Measurements from ENCODE around the gene FLVCR2. TPM values are rescaled to one million over a fixed set of nuclear protein-coding genes. Genes with fewer than 3 reads are reported as not detected.
A peak's percentile ranks its signal among the peaks of the same experiment; 100 is the strongest.

The FLVCR2 gene
- total and polyA plus RNA-seq, 2 experiments from 2014 or later = 1.4 to 3.1 TPM

DNA sequence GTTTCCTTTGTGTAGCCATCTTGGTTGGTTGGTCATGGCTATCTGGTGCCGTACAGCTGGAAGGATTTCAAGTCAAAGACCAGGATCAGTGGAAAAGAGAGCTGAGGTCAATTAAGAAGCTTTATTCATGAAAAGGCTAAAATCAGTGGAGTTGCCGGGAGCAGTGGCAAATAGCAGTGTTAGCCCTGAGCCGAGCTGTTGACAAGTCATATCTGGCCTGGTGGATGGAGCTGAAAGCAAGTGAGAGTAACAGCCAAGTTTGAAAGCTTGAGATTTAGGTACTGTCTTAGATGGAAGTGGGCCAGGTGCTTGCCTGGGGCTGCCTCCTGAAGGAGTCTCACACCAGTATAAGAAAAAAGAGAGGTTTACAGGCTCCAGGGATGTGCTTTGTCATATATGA is 47.2 kb upstream of the FLVCR2 start:
- no peak overlapping the region for H3K4me2 ChIP-seq
- no peak overlapping the region for H3K27ac Mint-ChIP-seq
- H3K4me1 Mint-ChIP-seq = no peaks in the 10 kb centered on the region
- TF ChIP-seq ZNF114 (CRISPR knock-in tag; IDR thresholded peaks at IDR 0.05) (no peak), ZNF331 (CRISPR knock-in tag; IDR thresholded peaks at IDR 0.05; ENCODE audit: low read depth) (no peak), EZH2phosphoT487 (IDR thresholded peaks at IDR 0.05; ENCODE audit: unreplicated experiment) (no peak), JUNB (IDR thresholded peaks at IDR 0.05; ENCODE audit: unreplicated experiment) (no peak), EZH2 (IDR thresholded peaks at IDR 0.05; ENCODE audit: low read depth, unreplicated experiment) (no peak)
- TF ChIP-seq, protein P1, sequence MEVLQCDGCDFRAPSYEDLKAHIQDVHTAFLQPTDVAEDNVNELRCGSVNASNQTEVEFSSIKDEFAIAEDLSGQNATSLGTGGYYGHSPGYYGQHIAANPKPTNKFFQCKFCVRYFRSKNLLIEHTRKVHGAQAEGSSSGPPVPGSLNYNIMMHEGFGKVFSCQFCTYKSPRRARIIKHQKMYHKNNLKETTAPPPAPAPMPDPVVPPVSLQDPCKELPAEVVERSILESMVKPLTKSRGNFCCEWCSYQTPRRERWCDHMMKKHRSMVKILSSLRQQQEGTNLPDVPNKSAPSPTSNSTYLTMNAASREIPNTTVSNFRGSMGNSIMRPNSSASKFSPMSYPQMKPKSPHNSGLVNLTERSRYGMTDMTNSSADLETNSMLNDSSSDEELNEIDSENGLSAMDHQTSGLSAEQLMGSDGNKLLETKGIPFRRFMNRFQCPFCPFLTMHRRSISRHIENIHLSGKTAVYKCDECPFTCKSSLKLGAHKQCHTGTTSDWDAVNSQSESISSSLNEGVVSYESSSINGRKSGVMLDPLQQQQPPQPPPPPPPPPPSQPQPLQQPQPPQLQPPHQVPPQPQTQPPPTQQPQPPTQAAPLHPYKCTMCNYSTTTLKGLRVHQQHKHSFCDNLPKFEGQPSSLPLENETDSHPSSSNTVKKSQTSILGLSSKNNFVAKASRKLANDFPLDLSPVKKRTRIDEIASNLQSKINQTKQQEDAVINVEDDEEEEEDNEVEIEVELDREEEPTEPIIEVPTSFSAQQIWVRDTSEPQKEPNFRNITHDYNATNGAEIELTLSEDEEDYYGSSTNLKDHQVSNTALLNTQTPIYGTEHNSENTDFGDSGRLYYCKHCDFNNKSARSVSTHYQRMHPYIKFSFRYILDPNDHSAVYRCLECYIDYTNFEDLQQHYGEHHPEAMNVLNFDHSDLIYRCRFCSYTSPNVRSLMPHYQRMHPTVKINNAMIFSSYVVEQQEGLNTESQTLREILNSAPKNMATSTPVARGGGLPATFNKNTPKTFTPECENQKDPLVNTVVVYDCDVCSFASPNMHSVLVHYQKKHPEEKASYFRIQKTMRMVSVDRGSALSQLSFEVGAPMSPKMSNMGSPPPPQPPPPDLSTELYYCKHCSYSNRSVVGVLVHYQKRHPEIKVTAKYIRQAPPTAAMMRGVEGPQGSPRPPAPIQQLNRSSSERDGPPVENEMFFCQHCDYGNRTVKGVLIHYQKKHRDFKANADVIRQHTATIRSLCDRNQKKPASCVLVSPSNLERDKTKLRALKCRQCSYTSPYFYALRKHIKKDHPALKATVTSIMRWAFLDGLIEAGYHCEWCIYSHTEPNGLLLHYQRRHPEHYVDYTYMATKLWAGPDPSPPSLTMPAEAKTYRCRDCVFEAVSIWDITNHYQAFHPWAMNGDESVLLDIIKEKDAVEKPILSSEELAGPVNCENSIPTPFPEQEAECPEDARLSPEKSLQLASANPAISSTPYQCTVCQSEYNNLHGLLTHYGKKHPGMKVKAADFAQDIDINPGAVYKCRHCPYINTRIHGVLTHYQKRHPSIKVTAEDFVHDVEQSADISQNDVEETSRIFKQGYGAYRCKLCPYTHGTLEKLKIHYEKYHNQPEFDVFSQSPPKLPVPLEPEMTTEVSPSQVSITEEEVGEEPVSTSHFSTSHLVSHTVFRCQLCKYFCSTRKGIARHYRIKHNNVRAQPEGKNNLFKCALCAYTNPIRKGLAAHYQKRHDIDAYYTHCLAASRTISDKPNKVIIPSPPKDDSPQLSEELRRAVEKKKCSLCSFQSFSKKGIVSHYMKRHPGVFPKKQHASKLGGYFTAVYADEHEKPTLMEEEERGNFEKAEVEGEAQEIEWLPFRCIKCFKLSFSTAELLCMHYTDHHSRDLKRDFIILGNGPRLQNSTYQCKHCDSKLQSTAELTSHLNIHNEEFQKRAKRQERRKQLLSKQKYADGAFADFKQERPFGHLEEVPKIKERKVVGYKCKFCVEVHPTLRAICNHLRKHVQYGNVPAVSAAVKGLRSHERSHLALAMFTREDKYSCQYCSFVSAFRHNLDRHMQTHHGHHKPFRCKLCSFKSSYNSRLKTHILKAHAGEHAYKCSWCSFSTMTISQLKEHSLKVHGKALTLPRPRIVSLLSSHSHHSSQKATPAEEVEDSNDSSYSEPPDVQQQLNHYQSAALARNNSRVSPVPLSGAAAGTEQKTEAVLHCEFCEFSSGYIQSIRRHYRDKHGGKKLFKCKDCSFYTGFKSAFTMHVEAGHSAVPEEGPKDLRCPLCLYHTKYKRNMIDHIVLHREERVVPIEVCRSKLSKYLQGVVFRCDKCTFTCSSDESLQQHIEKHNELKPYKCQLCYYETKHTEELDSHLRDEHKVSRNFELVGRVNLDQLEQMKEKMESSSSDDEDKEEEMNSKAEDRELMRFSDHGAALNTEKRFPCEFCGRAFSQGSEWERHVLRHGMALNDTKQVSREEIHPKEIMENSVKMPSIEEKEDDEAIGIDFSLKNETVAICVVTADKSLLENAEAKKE (CRISPR knock-in tag; IDR thresholded peaks at IDR 0.05) = no peak
- TF ChIP-seq, protein P2, sequence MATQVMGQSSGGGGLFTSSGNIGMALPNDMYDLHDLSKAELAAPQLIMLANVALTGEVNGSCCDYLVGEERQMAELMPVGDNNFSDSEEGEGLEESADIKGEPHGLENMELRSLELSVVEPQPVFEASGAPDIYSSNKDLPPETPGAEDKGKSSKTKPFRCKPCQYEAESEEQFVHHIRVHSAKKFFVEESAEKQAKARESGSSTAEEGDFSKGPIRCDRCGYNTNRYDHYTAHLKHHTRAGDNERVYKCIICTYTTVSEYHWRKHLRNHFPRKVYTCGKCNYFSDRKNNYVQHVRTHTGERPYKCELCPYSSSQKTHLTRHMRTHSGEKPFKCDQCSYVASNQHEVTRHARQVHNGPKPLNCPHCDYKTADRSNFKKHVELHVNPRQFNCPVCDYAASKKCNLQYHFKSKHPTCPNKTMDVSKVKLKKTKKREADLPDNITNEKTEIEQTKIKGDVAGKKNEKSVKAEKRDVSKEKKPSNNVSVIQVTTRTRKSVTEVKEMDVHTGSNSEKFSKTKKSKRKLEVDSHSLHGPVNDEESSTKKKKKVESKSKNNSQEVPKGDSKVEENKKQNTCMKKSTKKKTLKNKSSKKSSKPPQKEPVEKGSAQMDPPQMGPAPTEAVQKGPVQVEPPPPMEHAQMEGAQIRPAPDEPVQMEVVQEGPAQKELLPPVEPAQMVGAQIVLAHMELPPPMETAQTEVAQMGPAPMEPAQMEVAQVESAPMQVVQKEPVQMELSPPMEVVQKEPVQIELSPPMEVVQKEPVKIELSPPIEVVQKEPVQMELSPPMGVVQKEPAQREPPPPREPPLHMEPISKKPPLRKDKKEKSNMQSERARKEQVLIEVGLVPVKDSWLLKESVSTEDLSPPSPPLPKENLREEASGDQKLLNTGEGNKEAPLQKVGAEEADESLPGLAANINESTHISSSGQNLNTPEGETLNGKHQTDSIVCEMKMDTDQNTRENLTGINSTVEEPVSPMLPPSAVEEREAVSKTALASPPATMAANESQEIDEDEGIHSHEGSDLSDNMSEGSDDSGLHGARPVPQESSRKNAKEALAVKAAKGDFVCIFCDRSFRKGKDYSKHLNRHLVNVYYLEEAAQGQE (IDR thresholded peaks at IDR 0.05; ENCODE audit: unreplicated experiment) = no peak
- no peak overlapping the region for H3K27ac ChIP-seq (ENCODE audit: low read depth)
- H3K4me3 ChIP-seq = no peak overlapping the region
- DNase-seq (ENCODE audit: low spot score) = no peak
- 0 out of 2 replicates have a peak overlapping the region, but pooled peaks have one; percentile 21 for H2AFZ ChIP-seq
- H3K27me3 ChIP-seq (ENCODE audit: insufficient read depth) = no peaks in the 10 kb centered on the region
- H3F3A ChIP-seq (replicated peaks; ENCODE audit: low read depth) = no peaks in the 10 kb centered on the region
- H3K79me2 ChIP-seq (replicated peaks; ENCODE audit: insufficient read depth) = no peaks in the 10 kb centered on the region
- no peaks in the 10 kb centered on the region for H3K9me3 Mint-ChIP-seq
- no peaks in the 10 kb centered on the region for H3K27me3 Mint-ChIP-seq (ENCODE audit: insufficient read depth, low read depth, poor library complexity)
- H3K36me3 Mint-ChIP-seq (ENCODE audit: low read depth) = no peaks in the 10 kb centered on the region
- no peak overlapping the region for H3K4me3 Mint-ChIP-seq
- H3K36me3 ChIP-seq (ENCODE audit: insufficient read depth) = no peaks in the 10 kb centered on the region
- H3K4me1 ChIP-seq (ENCODE audit: insufficient read depth) = no peaks in the 10 kb centered on the region
- ATAC-seq = no peak
- H4K20me1 ChIP-seq (replicated peaks; ENCODE audit: insufficient read depth) = no peaks in the 10 kb centered on the region
- H3K9me2 ChIP-seq (ENCODE audit: insufficient read depth) = no peaks in the 10 kb centered on the region
